ENCODE results near the gene NUDT7.

- no peak for TF ChIP-seq ZNF316 (IDR thresholded peaks at IDR 0.05)
- no peak for TF ChIP-seq SMARCC2 (IDR thresholded peaks at IDR 0.05; ENCODE audit: low read depth)
- TF ChIP-seq NFATC3 (IDR thresholded peaks at IDR 0.05): no peak
- no peak for TF ChIP-seq FOS (IDR thresholded peaks at IDR 0.05; ENCODE audit: extremely low read depth, insufficient read length)
- no peak for TF ChIP-seq SP1 (CRISPR knock-in tag; IDR thresholded peaks at IDR 0.05)
- TF ChIP-seq, protein P1, sequence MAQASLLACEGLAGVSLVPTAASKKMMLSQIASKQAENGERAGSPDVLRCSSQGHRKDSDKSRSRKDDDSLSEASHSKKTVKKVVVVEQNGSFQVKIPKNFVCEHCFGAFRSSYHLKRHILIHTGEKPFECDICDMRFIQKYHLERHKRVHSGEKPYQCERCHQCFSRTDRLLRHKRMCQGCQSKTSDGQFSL (CRISPR knock-in tag; IDR thresholded peaks at IDR 0.05): no peak
- TF ChIP-seq, protein P1 (tag; IDR thresholded peaks at IDR 0.05): no peak
- no peak for TF ChIP-seq EGR1 (conservative IDR thresholded peaks at IDR 0.05)
- TF ChIP-seq USF2 (CRISPR knock-in tag; IDR thresholded peaks at IDR 0.05): no peak
- TF ChIP-seq POLR2AphosphoS5 (IDR thresholded peaks at IDR 0.05; ENCODE audit: control insufficient read depth, insufficient read depth, low read depth, low read length): no peak
- TF ChIP-seq KDM2B (CRISPR knock-in tag; IDR thresholded peaks at IDR 0.05): no peak
- no peak for TF ChIP-seq CTCF (IDR thresholded peaks at IDR 0.05 in 2 of 3, conservative IDR thresholded peaks at IDR 0.05 in 1 of 3; ENCODE audit: insufficient read depth in 2 of 3, low read depth in 1 of 3, low read length in 3 of 3)
Observed at GRCh38 chr16:77696149-77696548, 26.2 kb upstream of the NUDT7 start.

Data from K562 (cell line).